Uterus (tissue), 4 donors: ENCODE data around the gene GDF7. TPM values are rescaled to one million over a fixed set of nuclear protein-coding genes. Genes with fewer than 3 reads are reported as not detected.

ENCODE experiments used
- DNase-seq, 2 donors: peaks; one replicate each; pipeline ENCODE4 v3.0.0-alpha.2; 2019 to 2020
- H3K27ac ChIP-seq, 2 donors: fragments of 200-600 bp; sonication (generic); 1 replicate in 1 of 2; 2 replicates in 1 of 2; pipeline ENCODE4 v1.5.1; 2016 to 2018
- H3K27me3 ChIP-seq, 2 donors: fragments of 200-600 bp; sonication (generic); one replicate each; pipeline ENCODE4 v1.5.1; 2018 to 2019; ENCODE audit warnings: control low read depth in 1 of 2
- H3K36me3 ChIP-seq, 2 donors: fragments of 200-600 bp; sonication (generic); one replicate each; pipeline ENCODE4 v1.5.1; 2019; ENCODE audit warnings: control low read depth in 1 of 2
- H3K4me1 ChIP-seq, 2 donors: fragments of 200-600 bp; sonication (generic); one replicate each; pipeline ENCODE4 v1.5.1; 2018 to 2019; ENCODE audit warnings: control low read depth in 1 of 2
- H3K4me3 ChIP-seq, 2 donors: fragments of 200-600 bp; sonication (generic); 1 replicate in 1 of 2; 2 replicates in 1 of 2; pipeline ENCODE4 v1.5.1; 2018 to 2019; ENCODE audit warnings: mild to moderate bottlenecking in 1 of 2
- H3K9me3 ChIP-seq, 2 donors: fragments of 200-600 bp; sonication (generic); one replicate each; pipeline ENCODE4 v1.5.1; 2019; ENCODE audit warnings: control low read depth in 1 of 2
- CTCF ChIP-seq, 4 experiments: fragments of 200-600 bp in 2 of 4; fragments of 450-650 bp in 2 of 4; sonication (generic) in 2 of 4; IDR thresholded peaks; one replicate each; pipeline ENCODE4 v1.5.1; 2016 to 2019; ENCODE audit warnings: antibody characterized with exemption in 4 of 4, mild to moderate bottlenecking in 2 of 4, moderate library complexity in 1 of 4
- POLR2A ChIP-seq, 2 donors: fragments of 450-650 bp; IDR thresholded peaks; one replicate each; pipeline ENCODE4 v1.6.1; 2016; ENCODE audit warnings: antibody characterized with exemption in 2 of 2, mild to moderate bottlenecking in 1 of 2, moderate library complexity in 1 of 2
- intact Hi-C: fragments of 100-400 bp; cut with DNase I; formaldehyde crosslinking; loops from one replicate; pipeline ENCODE4 v1.15.1; 2023; ENCODE audit warnings: low total_unique reads
- total RNA-seq, 4 donors: library from RNA; depleted of rRNA in 3 of 4; stranded (reverse); fragments of >200 nt in 3 of 4; gene quantifications; one replicate each; pipeline versions ENCODE4 v1.1.0 to v1.2.4, GENCODE V29; 2014 to 2023
- donor health status: DM: yes; HTN: yes; CAD: no.

GDF7 gene
- total RNA-seq, 4 donors from 2014 or later, result 1.5 to 45.6 (median 5.4) TPM

- Histone ChIP-seq H3K27me3 (no peaks in the 10 kb centered on the region), H3K4me1 (peaks cover 4 to 11% of the 10 kb centered on the region in 2 donors), H3K9me3 (no peaks in the 10 kb centered on the region), H3K4me3 (no peak overlapping the region), H3K27ac (no peak overlapping the region), H3K36me3 (no peaks in the 10 kb centered on the region)
- intact Hi-C loops, result no loop called here
- no peak for DNase-seq
- TF ChIP-seq CTCF (IDR thresholded peaks at IDR 0.05) (no peak), POLR2A (IDR thresholded peaks at IDR 0.05) (no peak)
Measured at GRCh38 chr2:20678780-20679179, 11.8 kb downstream of the GDF7 start.

GRCh38 chr2:20680744-20681375, 13.9 kb downstream of the GDF7 start:
- Histone ChIP-seq H3K4me3 (no peak overlapping the region), H3K4me1 (peaks cover 0 to 1% of the 10 kb centered on the region in 2 donors), H3K36me3 (no peaks in the 10 kb centered on the region), H3K27me3 (no peaks in the 10 kb centered on the region), H3K27ac (no peak overlapping the region), H3K9me3 (no peaks in the 10 kb centered on the region)
- intact Hi-C loops, result no loop called here
- no peak for DNase-seq
- TF ChIP-seq CTCF (IDR thresholded peaks at IDR 0.05) (no peak), POLR2A (IDR thresholded peaks at IDR 0.05) (no peak)

GRCh38 chr2:20682167-20682920, 15.4 kb downstream of the GDF7 start:
- peak; percentile 17 to 36 (median 24) for TF ChIP-seq CTCF (IDR thresholded peaks at IDR 0.05)
- no peak for TF ChIP-seq POLR2A (IDR thresholded peaks at IDR 0.05)
- intact Hi-C loops, result no loop called here
- Histone ChIP-seq H3K9me3 (no peaks in the 10 kb centered on the region), H3K4me1 (no peaks in the 10 kb centered on the region), H3K4me3 (no peak overlapping the region), H3K36me3 (no peaks in the 10 kb centered on the region), H3K27ac (no peak overlapping the region), H3K27me3 (no peaks in the 10 kb centered on the region)
- DNase-seq, result no peak

- DNase-seq, result no peak
- Histone ChIP-seq H3K9me3 (no peaks in the 10 kb centered on the region), H3K27me3 (no peaks in the 10 kb centered on the region), H3K27ac (no peak overlapping the region), H3K4me3 (no peak overlapping the region), H3K4me1 (no peaks in the 10 kb centered on the region), H3K36me3 (no peaks in the 10 kb centered on the region)
- intact Hi-C loops, result no loop called here
- TF ChIP-seq POLR2A (IDR thresholded peaks at IDR 0.05) (no peak), CTCF (IDR thresholded peaks at IDR 0.05) (no peak)
Measured at GRCh38 chr2:20684581-20685063, 17.7 kb downstream of the GDF7 start.

- no peak overlapping the region for H3K27ac ChIP-seq
- intact Hi-C loops, result no loop called here
- no peak for DNase-seq
- no peak for TF ChIP-seq POLR2A (IDR thresholded peaks at IDR 0.05)
- TF ChIP-seq CTCF (IDR thresholded peaks at IDR 0.05), result no peak
- H3K4me1 ChIP-seq, result no peaks in the 10 kb centered on the region
- H3K9me3 ChIP-seq, result no peaks in the 10 kb centered on the region
- H3K36me3 ChIP-seq, result no peaks in the 10 kb centered on the region
- H3K27me3 ChIP-seq, result no peaks in the 10 kb centered on the region
- H3K4me3 ChIP-seq, result no peak overlapping the region
Measured at GRCh38 chr2:20687260-20687832, 20.4 kb downstream of the GDF7 start.
